Fibroblast of skin of right quadriceps (primary cell): Measurements from ENCODE around the gene PRKCA.

Source experiments
- DNase-seq: peaks from one replicate; pipeline ENCODE4 v3.0.0-alpha.2; 2013

Gene PRKCA

GRCh38 chr17:66417300-66417719, 114.9 kb downstream of the PRKCA start:
- no peak for DNase-seq

- peak; percentile 72 for DNase-seq
Observed at GRCh38 chr17:66420961-66421371, 118.6 kb downstream of the PRKCA start.

DNA sequence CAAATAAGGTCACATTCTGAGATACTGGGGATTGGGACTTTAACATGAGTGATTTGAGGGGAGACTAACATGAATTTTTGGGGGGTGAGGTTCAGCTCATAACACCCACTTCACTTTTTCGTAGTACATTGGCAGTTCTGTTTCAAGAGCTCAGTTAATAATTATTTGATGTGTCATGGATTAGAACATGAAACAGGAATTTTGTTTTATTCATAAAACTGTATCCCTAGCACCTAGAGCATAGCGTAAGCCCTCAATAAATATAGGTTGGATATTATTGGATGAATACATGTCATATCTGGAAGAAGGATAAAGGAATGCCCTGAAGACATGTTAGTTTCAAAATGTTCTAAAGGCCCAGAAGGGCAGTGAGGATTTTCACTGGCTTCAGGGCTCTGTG, 119.8 kb downstream of the PRKCA start:
- peak; percentile 67 for DNase-seq

DNA sequence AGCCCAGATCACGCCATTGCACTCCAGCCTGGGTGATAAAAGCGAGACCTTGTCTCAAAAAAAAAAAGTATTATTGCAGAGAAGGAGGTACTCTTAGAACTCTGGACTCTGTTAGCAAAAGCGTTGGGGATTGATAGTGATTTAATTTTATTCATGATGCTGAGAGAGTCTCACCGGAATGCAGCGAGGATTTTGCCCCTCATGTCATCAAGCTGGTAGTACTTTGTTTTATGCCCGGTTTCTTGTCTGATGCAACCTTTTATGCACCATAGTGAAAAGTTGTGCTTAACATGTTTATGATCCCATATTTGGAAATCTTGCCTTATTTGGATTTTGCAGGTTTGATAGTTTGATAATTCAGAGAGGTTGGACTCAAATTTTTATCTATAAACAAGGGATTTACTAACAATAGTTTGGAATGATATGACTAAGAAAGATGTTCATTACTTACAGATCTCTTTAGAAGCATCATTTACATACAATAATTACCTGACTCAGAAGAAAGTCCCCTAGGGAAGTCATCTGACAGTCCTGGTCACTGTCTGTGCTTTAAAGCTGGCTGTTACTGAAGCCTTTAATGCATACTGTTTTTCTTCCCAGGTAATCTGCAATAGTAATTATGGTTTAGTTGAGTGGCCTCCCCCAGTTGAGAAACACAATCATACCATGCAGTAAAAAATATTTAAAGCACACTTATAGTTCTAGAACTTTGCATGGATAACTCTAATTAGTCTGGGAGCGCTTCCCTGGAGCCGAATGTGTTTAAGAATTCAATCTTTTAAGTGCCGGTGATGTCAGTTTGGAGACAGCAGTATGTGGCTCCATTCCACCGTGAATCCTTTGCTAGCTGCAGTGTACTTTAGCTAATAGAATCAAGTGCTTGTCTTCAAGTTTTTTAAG, 120.9 kb downstream of the PRKCA start:
- DNase-seq: peak; percentile 78

DNA sequence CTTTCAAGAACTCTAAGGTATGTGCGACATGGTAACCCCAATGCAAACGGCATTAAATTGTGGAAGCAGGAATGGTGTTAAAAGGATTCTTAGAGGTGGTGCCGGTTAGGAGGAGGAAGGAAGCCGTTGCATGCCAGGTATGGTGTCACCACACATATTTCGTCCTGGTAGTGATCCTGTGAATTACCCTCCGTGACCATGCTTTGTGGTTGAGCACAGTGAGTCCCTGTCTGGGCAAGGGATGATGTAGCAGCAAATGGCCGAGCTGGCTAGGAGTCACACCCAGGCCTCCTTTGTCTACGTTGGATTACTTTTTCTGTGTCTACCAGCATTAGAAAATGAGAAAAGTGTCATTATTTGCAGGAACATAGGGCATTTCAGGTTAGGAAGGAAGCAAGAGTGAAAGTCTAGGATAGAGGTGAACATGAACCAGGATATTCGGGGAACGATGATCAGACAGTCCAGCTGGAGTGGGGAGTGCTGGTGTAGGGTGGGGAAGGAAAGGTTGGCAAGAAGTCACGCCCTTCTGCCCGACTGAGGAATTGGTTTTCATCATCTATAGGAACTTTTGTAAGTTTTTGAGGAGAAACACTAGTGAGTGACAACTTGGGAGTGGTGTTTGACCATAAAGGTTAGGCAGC, 123.5 kb downstream of the PRKCA start:
- no peak for DNase-seq

DNA sequence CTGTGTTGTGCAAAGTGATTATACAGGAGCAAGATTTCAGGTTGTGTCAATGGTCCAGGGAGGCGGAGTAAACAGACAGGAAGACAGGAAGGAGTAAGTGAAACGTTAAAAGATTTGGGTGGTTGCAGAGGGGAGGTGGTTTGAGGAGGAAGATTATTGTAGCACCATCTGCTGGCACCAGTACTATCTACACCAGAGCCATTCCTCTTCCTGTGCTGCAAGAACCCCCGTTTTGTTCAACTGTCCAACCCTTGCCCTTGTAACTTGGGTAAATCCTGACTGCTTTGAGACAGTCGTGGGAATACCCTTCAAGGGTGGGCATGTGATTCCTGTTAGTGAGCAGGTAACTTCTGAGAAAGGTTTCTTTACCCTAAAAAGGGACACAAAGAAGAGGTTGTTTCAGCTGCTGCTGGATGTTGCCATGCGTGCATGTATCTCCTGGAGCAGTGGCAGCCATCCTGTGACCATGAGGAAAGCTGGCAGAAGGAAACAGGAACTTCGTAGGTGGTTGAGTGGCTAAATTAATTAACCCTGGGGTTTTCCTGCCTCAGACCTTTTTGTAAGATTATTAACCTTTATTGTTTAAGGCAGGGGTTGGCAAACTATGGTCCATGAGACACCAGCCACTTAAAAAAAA, 124.1 kb downstream of the PRKCA start:
- no peak for DNase-seq

DNA sequence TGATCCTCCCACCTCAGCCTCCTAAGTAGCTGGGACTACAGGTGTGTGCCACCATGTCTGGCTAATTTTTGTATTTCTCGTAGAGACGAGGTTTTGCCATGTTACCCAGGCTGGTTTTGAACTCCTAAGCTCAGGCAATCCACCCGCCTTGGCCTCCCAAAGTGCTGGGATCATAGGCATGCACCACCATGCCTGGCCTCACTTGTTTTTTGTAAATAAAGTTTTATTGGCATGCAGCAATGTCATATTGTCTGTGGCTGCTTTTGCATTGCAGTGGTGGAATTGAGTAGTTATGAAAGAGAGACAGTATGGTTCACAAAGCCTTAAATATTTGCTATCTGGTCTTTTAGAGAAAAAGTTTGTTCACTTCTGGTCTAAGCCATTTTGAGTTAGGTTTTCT, 124.7 kb downstream of the PRKCA start:
- no peak for DNase-seq

DNA sequence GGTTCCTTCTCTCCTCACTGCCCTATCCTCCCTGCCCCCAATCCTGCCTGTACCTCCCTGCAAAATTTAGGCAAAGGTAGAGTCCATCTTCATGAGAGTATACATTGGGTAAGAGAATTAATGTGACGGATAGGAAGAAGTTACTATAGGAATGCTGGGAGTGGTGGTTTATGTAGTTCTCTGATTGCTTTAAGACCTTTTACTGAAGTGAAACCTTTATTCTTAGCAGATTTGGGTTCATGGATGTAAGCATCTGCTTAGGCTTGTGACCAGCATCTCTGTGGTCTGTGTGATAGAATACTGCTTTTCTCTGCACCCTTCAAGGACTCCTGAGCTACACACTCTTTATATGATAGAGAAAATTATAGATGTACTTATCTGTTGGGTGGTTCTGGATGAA, 127.3 kb downstream of the PRKCA start:
- no peak for DNase-seq

DNA sequence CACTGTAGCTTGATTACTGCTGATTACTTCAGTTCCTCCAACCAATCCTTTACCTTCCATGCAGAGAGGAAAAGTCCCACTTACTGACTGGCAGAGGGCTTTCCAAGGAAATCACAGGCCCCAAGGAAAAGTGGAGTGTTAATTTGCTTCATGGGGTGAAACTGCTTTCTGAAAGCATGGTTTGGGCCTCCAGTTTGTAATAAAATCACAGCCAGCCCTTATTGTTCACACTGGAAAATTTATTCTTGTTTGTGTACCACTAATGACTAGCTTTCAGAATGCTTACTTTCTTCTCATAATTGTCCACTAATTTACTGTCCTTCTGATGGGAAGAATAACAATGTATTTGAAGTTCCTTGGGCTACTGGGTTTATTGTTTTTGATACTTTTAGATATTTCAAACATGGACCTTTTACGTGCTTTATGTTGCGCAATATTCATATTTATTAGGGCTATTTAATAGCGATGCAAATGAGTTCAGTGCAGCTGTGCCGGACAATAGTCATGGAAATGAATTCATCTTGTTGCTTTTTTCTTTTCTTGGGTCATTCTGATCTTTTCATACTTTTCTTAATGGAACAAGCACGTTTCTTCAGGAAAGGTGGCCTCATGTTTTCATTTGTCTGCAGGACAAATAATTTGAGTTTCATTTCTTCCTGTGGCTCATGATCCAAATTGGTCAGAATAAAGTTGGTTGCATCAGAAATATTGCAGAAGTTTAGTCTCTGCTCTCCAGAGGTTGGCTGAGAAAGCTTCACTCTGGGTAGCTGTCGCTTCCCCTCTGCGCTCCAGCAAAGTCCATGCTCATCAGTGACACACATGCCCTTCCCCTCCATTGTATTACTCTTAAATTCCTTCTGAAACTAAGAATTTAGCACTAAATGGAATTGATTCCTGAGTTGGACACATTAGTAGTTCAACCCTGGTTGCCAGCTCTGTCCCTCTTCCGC, 128.7 kb downstream of the PRKCA start:
- DNase-seq: peak; percentile 34

DNA sequence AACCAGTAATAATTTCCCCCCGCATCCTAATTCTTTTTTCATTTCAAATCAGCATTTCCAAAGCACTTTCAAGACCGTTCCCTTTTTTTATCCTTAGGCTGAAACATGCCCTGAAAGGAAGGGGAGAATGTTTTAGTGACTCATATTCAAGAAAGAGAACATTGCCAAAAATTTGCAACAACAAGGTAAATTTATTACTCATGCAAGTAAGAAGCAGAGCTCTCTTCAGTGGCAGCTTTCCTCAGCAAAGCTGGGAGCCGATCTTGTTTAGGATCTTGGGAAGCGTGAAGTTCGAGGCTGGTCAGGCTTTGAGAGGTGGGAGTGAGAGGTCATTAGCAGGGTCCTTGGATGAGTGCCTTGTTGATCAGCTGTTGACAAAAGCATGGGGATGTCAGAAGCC, 129.5 kb downstream of the PRKCA start:
- peak; percentile 88 for DNase-seq

DNA sequence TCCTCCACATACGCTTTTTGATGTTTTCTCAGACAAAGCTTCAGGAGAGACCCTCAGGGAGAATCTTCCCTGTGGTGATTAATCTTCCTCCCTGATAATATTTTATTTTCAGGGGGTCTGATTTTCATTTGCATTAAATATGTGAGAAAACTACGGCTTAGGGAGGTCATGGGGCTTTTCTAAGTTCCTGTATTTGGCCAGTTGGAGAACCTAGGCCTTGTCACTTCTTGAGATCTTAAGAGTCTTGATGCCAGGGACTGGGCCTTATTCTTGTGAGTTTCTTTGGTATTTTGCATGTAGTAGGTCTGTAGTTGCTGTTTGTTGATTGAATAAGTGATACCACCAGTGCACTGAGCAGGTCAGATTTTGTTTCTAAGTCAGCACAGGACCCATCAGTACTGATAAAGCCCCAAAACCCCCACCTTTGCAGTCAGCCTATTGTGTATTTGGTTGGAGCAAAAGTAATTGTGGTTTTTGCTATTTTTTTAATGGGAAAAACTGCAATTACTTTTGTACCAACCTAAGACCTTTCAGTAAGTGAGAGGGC, 130.1 kb downstream of the PRKCA start:
- DNase-seq: no peak

- peak; percentile 36 for DNase-seq
Observed at GRCh38 chr17:66432996-66433551, 130.7 kb downstream of the PRKCA start.

GRCh38 chr17:66435182-66435581, 132.8 kb downstream of the PRKCA start:
- no peak for DNase-seq

GRCh38 chr17:66436631-66437030, 134.2 kb downstream of the PRKCA start:
- DNase-seq: no peak

DNA sequence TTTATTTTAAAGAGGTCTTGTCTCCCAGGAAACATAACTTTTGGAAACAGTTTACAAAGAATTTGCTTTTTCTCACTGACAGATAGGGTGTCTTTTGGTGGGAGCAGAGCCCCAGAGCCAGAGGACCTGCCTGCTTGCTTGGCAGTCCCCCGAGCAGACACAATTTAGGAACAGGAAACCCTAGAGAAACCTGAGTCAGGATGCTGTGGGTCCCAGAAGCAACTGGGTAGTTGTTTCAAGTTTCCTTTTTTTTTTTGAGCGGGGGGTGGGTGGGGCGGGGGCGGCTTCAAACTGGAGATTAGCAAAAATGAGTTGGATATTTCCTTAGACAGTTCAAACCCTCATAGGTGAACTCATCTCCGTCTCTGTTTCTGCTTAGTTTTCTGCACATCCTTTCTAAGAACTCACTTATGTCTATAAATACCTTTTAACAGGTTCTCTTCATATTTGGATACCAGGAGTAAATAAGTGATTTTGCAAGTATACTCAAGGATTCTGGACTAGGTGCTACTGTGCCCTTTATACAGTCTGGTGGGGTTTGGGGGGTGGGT, 135.1 kb downstream of the PRKCA start:
- peak; percentile 15 for DNase-seq

GRCh38 chr17:66438101-66438500, 135.7 kb downstream of the PRKCA start:
- no peak for DNase-seq

- DNase-seq: no peak
Observed at GRCh38 chr17:66441101-66441661, 138.8 kb downstream of the PRKCA start.

GRCh38 chr17:66443166-66443565, 140.8 kb downstream of the PRKCA start:
- no peak for DNase-seq

- no peak for DNase-seq
Observed at GRCh38 chr17:66443606-66444005, 141.2 kb downstream of the PRKCA start.

- no peak for DNase-seq
Observed at GRCh38 chr17:66444031-66444430, 141.6 kb downstream of the PRKCA start.

- DNase-seq: peak; percentile 73
Observed at GRCh38 chr17:66445229-66445628, 142.8 kb downstream of the PRKCA start.
